ENCODE data around the gene SSBP4.

SSBP4 gene

GRCh38 chr19:18473706-18474087 lies 54.5 kb downstream of the SSBP4 start:
- DNase-seq: no peak

- DNase-seq: no peak
Measured at GRCh38 chr19:18474366-18474887, 55.2 kb downstream of the SSBP4 start.

GRCh38 chr19:18475004-18475453 lies 55.8 kb downstream of the SSBP4 start:
- no peak for DNase-seq

GRCh38 chr19:18475762-18476331 lies 56.6 kb downstream of the SSBP4 start:
- DNase-seq: no peak

GRCh38 chr19:18476507-18477041 lies 57.4 kb downstream of the SSBP4 start:
- DNase-seq: no peak

- DNase-seq: no peak
Measured at GRCh38 chr19:18477042-18477779, 58.0 kb downstream of the SSBP4 start.

- no peak for DNase-seq
Measured at GRCh38 chr19:18477974-18478373, 58.8 kb downstream of the SSBP4 start.

- DNase-seq: no peak
Measured at GRCh38 chr19:18478545-18479311, 59.5 kb downstream of the SSBP4 start.

GRCh38 chr19:18480006-18480691 lies 61.0 kb downstream of the SSBP4 start:
- no peak for DNase-seq

- DNase-seq: no peak
Measured at GRCh38 chr19:18481505-18482222, 62.5 kb downstream of the SSBP4 start.

GRCh38 chr19:18483119-18483890 lies 64.1 kb downstream of the SSBP4 start:
- DNase-seq: no peak
